Muscle of arm (tissue), 12 donors: ENCODE results near the gene SLC28A1. TPM values are rescaled to one million over a fixed set of nuclear protein-coding genes. Genes with fewer than 3 reads are reported as not detected.
"Not testable (repeated sequence)": the region's sequence is repeated elsewhere in the genome, so short reads cannot be mapped to it uniquely, and the experiment has no call there.

Experiments used
- DNase-seq: peaks from one replicate; pipeline ENCODE4 v3.0.0-alpha.2; 2013
- polyA plus RNA-seq, 12 donors: library from polyadenylated mRNA; unstranded; fragments of 120-200 nt; gene quantifications; one replicate each; pipeline ENCODE4 v1.2.1, GENCODE V29; 2013; ENCODE audit not compliant: insufficient read length in 12 of 12

SLC28A1 gene
- polyA plus RNA-seq, 12 donors: 0.12 to 0.57 (median 0.24) TPM; not detected in 2

DNA sequence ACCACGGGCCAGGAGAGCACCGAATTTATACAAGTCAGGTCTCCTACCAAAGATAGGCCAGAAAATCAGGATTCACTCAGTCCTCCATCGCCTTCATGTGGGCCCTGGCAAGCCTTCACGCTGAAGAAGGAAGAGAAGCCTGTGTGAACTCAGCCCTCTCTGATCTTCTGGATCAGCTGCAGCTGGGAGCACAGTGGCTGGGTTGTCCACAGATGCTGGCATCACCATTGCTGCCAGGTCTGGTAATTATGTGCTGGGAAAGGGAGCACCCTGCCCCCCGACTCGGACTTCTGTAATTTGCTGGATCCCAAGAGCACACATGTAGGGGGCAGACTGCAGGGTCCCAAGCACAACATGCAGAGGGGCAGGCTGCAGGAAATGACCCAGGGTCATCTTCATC lies 84.8 kb downstream of the SLC28A1 start:
- no peak for DNase-seq

- no peak for DNase-seq
Observed at GRCh38 chr15:84970843-84971242, 86.4 kb downstream of the SLC28A1 start.

DNA sequence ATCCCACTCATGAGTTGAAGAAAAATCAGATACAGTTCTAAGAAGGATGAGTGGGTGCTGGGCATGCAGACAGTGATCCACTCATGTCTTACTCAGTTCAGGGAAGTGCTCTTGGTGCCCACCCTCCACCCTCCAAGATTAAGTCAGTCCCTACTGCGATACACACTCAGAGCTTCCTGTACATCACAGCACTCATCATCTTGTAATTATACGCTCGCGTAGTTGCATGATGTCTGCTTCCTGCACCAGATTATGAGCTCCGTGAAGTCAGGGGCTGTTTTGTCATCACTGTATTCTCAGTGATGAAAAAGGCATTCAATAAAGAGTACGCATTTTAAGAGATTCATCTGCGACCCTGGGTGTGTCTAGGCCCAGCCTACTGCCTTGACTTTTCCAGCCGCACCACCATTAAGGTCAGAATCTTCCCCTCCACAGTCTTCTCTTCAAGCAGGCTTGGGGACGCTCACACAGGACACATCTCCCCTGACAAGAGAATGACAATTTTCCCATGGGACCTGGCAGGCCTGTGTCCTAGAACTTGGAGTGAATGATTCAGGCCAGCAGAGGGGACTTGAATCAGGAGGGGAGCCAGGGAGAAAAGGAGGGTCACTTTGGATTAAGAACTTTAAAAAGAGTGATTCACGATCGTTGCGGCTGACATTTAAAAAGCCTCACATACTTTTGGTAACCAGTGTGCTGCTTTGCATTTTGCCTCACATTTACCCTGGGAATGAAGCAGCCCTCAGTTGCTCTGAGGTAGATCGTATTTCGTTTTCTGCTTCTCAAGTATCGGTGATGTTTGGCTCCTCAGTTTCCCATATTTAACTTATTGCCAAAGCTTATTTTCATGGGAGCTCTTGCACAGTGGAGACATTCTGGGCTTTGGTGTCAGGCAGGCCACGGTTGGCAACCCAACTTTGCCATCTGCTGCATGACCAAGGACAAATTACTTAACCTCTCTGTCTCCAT lies 89.3 kb downstream of the SLC28A1 start:
- DNase-seq: no peak

DNA sequence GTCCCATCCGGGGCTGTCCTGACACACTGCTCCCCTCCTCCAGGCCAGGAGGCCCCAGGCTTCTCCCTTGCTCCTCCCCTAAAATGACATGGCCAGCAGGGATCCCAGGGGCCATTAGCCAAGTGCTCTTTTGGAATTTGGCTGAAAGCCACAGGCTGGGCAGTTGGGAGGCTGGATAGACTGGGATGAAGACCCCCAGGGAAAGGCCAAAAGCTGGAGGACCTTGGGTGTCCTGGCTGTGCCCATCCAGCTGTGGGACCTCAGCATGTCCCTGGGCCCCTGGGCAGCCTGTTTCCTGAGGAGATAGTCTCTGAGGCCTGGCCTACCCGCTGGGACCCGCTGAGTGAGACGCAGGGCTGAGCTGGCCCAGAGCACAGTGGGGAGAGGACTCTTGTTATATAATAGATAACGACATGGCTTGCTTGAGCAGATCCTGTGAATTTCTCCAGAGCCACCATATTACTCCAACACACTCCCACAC lies 91.4 kb downstream of the SLC28A1 start:
- no peak for DNase-seq

DNA sequence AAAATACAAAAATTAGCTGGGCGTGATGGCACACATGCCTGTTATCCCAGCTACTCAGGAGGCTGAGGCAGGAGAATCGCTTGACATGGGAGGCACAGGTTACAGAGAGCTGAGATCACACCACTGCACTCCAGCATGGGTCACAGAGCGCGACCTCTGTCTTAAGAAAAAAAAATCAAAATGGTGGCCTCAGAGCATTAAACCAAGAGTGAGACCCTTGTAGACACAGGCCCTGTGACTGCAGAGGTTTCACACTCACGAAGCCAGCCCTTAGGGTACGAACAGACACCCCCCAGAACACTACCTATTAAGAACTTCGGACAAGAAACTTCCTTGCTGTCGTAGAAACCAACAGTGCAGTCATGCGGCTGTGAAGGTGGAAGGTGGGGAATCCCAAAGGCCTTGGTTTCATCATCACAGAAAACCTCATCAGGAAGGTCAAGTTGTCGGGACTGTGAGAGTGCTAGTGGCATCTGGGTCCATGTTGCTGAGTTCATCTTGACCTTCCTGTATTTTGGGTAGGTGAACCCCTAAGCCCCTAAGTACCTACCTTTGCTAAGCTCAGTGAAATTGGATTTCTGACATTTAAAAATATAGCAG lies 92.4 kb downstream of the SLC28A1 start:
- no peak for DNase-seq

DNA sequence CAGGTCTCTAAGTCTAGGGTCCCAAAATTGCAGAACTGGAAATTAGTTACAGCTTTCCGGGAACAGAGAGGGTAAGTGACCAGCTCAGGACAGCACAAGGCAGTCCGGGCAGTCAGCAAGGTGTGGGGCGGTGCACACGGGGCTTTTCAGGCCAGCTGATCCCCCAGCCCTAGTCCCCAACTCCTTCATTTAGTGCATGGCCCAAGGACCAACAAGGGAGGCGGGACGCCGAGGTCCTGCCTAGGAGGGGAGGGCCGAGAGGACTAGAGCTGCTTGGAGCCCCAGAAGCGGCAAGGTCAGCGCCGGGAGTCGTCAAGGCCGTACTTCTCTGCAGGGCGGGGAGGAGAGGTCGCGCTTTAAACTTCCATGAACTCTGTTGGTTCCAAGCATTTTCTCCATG lies 95.2 kb downstream of the SLC28A1 start:
- DNase-seq: no peak

GRCh38 chr15:84980196-84981053 lies 96.0 kb downstream of the SLC28A1 start:
- peak; percentile 87 for DNase-seq

DNA sequence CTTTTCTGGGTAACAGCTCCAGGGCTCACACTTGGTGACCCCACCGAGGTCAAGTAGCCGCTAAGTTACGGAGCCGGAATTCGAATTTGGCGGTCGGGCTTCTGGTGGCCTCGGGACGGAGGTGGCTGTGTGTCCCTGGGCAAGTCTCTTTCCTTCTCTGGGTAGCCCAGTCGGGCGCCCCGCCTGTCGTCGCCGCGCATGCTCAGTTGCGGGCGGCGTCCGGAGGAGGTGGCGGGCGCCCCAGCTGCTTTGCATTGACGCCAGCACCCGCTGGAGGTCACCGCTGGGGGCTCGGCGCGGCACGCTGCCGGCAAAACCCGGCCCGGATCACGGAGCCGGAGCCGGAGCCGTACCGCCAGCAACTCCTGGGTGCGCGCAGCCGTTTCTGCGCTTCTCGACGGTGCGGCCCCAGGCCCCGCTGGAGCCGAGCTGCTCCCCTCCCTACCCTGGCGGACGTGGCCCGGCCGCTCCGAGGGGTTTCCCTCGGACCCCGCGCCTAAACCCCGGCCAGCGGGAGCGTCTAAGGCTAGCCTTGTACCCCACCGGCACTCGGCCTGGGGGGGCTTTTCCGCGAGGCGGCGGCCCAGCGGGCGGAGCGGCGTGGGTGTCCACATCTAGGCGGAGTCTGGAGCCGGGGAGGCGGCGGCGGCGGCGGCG lies 96.7 kb downstream of the SLC28A1 start:
- DNase-seq: peak; percentile 96

GRCh38 chr15:84981711-84982300 lies 97.3 kb downstream of the SLC28A1 start, which contains the start of gene PDE8A:
PDE8A (plus strand) TSS chr15:84981856; CDS start chr15:84982163, 307 bp downstream.
- DNase-seq: no peak

- no peak for DNase-seq
Observed at GRCh38 chr15:84982301-84982920, 97.9 kb downstream of the SLC28A1 start.

DNA sequence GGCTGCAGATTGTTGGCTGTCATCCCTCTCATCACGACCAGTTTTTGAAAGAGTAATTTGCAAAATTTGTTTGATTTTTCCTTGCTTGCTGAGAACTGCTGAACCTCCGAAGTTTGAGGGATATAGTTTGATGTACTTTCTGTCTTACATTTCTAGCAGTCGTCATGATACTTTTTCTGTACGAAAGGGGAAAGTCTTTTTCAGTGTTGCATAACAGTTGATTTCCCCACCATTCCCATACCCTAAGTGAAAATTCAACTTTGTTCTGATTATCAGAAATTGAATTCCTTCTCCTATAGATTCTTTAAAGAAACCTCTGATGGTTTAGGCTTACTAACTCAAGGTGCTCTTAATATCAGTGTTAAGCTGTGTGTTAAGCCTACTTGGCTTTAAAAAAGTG lies 98.8 kb downstream of the SLC28A1 start:
- DNase-seq: no peak

GRCh38 chr15:84983711-84984110 lies 99.2 kb downstream of the SLC28A1 start:
- no peak for DNase-seq

- no peak for DNase-seq
Observed at GRCh38 chr15:84985158-84985557, 100.7 kb downstream of the SLC28A1 start.

- not testable (repeated sequence) for DNase-seq
Observed at GRCh38 chr15:84987351-84987750, 102.9 kb downstream of the SLC28A1 start.

DNA sequence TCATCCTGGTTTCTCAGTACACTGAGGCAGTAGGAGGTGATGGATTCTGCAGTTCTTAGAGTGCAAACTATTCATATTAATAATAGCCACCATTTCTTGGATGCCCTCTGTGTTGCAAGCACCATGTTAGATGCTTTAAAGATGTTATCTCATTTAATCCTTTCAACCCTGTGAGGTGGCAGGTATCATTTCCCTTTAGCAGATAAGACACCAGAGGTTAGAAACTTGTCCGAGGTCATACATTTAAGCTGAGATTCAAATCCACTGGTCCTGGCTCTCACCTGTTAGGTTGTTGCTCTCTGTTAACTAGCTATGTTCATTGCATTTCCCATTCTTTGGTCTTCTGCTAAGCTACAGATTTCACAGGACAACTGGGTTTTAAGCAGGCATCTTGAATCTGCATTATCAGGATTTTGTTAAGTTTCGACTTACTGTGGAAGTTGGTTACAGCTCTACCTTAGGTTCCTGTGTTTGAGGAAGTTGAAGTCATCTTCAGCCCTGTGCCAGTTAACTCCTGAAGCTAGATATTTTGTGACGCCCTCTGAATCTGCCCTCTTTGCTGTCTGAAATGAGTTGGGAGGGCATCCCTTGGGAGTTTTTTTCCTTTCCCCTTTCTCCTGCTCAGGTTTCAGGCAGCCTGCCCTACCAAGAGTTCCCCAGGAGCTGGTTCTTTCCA lies 103.6 kb downstream of the SLC28A1 start:
- DNase-seq: no peak

- no peak for DNase-seq
Observed at GRCh38 chr15:84988909-84989644, 104.6 kb downstream of the SLC28A1 start.

DNA sequence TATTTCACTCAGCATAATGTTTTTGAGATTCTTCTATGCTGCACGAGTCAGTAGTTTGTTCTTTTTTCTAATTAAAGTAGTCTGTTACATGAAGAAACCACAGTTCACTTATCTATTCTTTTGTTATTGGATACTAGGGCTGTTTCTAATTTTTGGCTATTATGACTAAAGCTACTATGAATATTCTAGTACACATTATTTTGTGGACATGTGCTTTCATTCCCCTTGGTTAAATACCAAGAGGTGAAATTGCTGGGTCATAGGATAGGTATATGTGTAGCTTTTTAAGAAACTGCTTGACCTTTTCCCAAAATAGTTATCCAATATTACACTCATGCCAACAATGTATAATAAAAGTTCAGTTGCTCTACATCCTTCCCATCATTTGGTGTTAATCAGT lies 106.0 kb downstream of the SLC28A1 start:
- DNase-seq: no peak

GRCh38 chr15:84991014-84991712 lies 106.7 kb downstream of the SLC28A1 start:
- DNase-seq: no peak
